Measurements from ENCODE around the gene MRPL19.

GRCh38 chr2:75680402-75680801, 33.8 kb downstream of the MRPL19 start:
- no peak for TF ChIP-seq CTCF (conservative IDR thresholded peaks at IDR 0.05; ENCODE audit: low read depth in 2 of 2)
- no peak for TF ChIP-seq STAT1 (IDR thresholded peaks at IDR 0.05; ENCODE audit: unreplicated experiment)
- no peak for TF ChIP-seq POLR2AphosphoS5 (IDR thresholded peaks at IDR 0.05; ENCODE audit: low read depth)
- TF ChIP-seq CREB1 (CRISPR knock-in tag; IDR thresholded peaks at IDR 0.05; ENCODE audit: low read depth): no peak
- no peak for TF ChIP-seq EZH2phosphoT487 (IDR thresholded peaks at IDR 0.05; ENCODE audit: unreplicated experiment)
- TF ChIP-seq EZH2 (IDR thresholded peaks at IDR 0.05; ENCODE audit: low read depth, unreplicated experiment): no peak
- TF ChIP-seq ZNF114 (CRISPR knock-in tag; IDR thresholded peaks at IDR 0.05): no peak
- TF ChIP-seq ETS1 (IDR thresholded peaks at IDR 0.05): no peak
- no peak for TF ChIP-seq NANOG (IDR thresholded peaks at IDR 0.05; ENCODE audit: borderline replicate concordance)
- no peak for TF ChIP-seq REST (IDR thresholded peaks at IDR 0.05; ENCODE audit: unreplicated experiment)
- no peak for TF ChIP-seq JUNB (IDR thresholded peaks at IDR 0.05; ENCODE audit: unreplicated experiment)
- TF ChIP-seq ZNF462 (CRISPR knock-in tag; IDR thresholded peaks at IDR 0.05): no peak

All from GM23338 (cell line).